ENCODE results near the gene DIS3L2.
"Not testable (repeated sequence)": the region's sequence is repeated elsewhere in the genome, so short reads cannot be mapped to it uniquely, and the experiment has no call there.

DIS3L2 gene

GRCh38 chr2:232321156-232321816 lies 359.8 kb downstream of the DIS3L2 start:
- no peak for DNase-seq (ENCODE audit: low read depth)

DNA sequence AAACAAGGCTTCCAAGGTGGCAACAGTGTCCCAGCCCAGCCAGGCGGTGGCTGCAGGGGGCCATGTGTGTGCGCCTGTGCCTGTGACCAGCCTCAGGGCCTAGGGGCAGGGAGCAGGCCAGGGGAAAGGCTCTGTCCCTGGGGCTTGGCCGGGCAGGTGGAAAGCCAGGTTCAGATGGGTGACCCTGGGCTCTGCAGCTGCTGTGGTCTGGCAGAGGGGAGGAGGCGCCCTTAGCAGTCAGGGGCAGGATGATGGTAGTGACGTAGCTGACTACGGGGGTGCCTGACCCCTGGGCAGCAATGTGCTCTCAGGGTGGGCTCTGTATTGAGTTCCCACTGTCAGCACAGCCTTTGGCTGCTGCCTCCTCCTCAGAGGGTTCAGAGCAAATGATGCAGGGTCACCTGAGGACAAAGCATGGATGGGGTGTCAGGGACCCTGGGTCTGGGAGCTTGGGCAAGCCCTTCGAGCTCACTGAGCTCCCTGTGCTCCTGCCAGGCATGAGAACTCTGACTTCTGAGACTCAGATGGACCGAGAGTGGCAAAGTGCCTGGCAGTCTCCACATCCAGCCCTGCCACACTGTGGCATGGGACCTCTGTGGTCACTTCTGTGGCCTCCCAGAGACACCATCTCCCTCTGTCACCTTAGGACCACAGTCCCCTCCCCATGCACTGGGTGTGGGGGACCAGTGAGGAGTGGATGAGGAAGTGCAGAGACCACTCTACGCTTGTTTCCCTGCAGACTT lies 360.5 kb downstream of the DIS3L2 start:
- DNase-seq (ENCODE audit: low read depth) = no peak

- DNase-seq (ENCODE audit: low read depth) = no peak
Measured at GRCh38 chr2:232322560-232323327, 361.2 kb downstream of the DIS3L2 start.

DNA sequence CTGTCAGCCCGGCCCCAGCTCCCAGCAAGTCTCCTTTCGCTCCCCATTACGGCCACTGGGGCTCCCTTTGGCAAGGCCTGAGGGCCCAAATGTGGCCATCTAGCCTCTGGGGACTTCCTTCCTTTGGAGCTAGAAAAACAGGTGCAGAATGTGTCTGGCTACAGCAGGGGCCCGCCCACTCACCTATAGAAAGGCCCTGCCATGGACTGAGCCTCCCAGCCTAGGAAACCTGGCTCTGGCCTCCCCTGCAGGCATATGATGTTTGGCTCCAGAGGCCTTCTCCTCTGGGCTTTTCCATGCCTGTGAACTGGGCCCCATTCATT lies 361.8 kb downstream of the DIS3L2 start:
- no peak for DNase-seq (ENCODE audit: low read depth)

- not testable (repeated sequence) for DNase-seq (ENCODE audit: low read depth)
Measured at GRCh38 chr2:232323967-232324366, 362.5 kb downstream of the DIS3L2 start.

DNA sequence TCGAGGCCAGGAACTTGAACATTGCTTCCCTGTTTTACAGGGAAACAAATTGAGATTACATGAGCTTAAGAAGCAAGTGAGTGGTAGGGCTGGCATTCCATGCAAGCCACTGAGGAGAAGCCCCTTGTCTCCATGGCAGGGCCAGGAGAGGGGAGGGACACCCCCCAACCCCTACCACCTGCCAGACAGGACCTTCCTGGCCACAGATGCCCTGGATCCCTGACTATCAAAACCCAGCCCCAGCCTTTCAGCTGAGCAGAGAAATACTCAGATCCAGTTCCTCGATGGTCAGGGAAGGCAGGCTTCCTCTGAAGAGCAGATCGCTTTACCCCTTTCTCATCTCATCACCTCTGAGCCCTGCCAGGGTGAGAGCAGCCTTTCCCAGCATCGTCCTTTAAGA lies 363.3 kb downstream of the DIS3L2 start:
- DNase-seq (ENCODE audit: low read depth) = no peak

- DNase-seq (ENCODE audit: low read depth) = no peak
Measured at GRCh38 chr2:232325324-232326273, 364.1 kb downstream of the DIS3L2 start.

DNA sequence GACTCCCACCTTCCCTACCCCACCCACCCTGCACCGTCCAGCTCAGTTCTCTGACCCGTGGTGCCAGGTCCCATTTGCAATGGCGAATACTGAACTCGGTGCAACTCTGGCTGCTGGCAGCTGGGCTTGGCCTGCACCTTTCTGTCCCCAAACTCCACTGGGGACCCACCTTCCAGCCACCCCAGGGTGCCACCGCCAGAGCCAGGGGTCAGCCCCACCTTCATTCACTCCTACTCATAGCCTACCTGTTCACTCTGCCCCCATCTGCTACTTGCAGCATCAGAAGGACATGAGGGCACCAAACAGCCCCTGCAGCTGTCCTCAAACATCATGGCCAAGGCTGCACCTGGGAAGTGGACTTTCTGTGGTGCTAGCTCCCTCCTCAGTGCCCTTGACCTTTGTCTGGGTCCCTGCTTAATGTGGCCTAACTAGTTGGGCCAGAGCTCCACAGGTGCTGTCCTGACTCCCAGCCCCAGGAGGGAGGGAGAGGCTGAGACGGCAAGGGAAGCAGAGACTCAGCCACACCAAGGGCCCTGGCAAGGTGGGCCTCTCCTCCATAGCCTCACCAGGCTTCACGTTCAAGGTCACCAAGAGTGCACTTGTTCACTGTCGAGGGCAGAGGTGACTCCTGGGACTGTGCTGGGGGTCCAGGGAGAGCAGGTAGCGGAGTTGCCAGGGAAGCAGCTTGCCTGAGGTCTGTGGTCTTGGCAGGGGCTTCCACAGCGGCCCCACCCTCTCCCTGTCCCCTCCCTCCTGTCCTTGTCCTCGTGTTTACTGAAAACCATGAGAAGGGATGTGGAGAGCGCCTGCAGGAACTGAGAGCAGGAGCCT lies 365.0 kb downstream of the DIS3L2 start:
- not testable (repeated sequence) for DNase-seq (ENCODE audit: low read depth)

DNA sequence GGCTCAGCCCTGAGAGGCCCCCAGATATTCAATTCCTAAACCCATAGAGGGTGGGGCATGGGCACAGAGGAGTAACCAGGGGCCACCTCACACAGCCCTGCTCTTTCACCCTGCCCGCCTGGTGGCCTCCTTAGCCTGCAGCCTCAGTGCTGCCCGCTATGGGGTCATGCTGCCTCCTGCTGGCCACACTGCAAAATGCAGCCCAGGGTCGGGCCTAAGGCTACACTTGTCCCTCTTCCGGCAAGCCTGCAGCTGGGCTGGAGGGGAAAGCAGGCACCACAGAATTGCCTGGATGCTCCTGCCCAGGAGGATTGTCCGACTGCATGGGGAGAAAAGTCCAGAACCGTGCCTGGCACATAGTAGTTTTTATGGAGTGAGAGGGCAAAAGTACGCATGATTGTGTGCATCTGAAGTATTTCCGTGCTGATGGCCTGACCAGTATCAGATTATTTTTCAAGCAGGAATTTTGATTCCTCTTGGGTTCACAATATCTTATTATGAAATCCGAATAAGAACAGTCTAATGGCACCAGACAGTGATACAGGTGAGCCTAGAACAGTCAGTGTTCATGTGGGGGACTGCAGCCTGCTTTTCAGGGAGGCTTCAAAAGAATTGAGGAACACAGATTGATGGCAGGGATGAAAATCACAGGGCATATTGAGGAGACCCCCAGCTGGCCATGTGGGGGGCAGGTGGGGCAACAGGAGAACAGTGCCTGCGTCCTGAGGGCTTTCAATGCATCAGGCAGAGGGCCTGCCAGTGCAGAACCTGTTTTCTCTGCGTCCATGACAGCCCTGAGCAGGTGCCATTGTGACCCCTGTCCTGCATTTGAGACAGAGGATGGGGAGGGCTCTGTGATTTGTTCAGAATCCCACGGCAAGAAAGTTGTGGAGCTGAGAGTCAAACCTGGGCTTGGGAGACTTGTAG lies 365.9 kb downstream of the DIS3L2 start:
- DNase-seq (ENCODE audit: low read depth) = peak; percentile 77

DNA sequence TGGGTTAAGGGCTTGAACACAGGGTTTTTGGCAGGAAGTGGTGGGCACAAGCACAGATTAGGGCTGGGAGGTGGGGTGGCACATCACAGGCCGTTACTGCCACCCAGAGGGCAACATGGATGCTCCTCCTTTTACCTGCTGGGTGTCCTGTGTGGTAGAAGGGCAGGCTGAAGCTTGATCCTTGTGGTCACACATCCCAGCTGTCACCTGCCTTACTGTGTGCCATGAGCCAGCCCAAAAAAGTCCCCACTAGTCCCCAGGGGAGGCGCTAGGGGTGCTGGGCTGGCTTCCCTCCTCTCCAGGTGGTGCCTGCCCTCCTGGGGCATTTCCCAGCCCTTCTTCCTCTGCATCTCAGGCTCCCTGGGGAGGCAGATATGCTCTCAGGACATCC lies 366.5 kb downstream of the DIS3L2 start:
- no peak for DNase-seq (ENCODE audit: low read depth)

- DNase-seq (ENCODE audit: low read depth) = no peak
Measured at GRCh38 chr2:232328516-232329460, 367.3 kb downstream of the DIS3L2 start.

- DNase-seq (ENCODE audit: low read depth) = no peak
Measured at GRCh38 chr2:232329716-232330067, 368.2 kb downstream of the DIS3L2 start.

- no peak for DNase-seq (ENCODE audit: low read depth)
Measured at GRCh38 chr2:232330068-232330999, 368.8 kb downstream of the DIS3L2 start.

DNA sequence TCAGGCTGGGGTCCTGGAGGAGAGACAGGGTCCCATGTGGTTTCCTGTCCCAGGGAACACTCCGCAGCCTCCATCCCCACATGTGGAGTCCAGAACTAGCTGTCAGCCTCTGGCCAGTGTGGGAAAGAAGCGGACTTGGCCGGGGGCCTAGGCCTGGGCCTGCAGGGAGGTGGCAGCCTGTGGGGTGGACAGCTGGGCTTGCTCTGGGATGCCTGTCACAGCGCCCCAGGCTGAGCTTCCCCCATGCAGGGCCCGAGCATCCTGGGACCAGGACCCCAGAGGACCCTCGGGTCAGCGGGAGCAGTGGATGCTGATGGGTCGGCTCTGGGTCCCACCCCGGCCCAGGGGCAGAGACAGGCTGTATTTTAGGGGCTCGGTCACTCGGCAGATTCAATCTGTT lies 369.5 kb downstream of the DIS3L2 start:
- not testable (repeated sequence) for DNase-seq (ENCODE audit: low read depth)

GRCh38 chr2:232331641-232332040 lies 370.1 kb downstream of the DIS3L2 start:
- DNase-seq (ENCODE audit: low read depth) = not testable (repeated sequence)

DNA sequence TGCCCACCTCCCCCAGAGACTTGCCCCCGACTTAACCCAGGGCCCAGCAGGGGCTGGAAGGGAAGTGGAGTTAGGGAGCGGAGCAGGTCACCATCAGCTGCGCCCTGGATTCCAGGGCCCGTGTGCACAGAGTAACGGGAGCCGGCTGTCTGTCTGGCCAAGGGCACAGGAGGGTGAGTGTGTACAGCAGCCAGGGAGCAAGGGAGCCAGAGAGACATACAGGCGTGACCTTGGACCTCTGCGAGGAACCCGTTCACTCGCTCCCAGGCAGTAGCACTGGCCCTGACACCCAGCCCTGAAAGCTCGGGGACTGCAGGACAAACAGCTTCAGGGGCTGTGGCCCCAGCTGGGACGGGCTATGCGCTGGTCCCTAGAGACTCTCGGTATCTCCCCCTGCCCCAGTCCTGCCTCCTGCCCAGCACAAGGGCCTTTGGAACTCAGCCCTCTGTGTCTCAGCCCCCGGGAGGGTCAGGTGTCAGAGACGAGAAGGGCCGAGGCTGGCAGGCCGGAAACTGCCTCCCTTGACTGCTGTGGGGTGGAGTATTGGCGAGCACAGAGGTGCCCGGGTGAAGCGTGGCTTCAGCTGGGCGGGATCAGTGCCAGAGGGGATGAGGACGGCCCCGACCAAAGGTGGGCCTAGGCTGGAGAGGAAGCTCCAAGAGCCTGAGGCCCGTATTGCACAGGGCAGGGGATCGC lies 370.9 kb downstream of the DIS3L2 start:
- not testable (repeated sequence) for DNase-seq (ENCODE audit: low read depth)

DNA sequence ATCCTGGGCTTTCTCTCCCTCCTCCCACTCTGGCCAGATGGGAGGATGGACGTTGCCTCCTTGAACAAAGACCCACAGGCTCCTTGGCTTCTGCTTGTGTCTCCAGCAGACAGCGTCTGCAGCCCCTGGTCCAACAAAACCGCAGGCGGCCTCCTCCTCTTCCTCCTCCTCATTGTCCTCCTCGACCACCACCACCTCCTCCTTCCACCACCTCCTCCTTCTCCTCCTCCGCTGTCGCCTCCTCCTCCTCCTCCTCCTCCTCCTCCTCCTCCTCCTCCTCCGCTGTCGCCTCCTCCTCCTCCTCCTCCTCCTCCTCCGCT lies 371.4 kb downstream of the DIS3L2 start:
- no peak for DNase-seq (ENCODE audit: low read depth)
